ENCODE data around the gene ZBTB20.

GRCh38 chr3:114519415-114519814 is 627.7 kb downstream of the ZBTB20 start:
- TF ChIP-seq CTCF (IDR thresholded peaks at IDR 0.05; ENCODE audit: poor library complexity, severe bottlenecking) (peak; percentile 57), POLR2AphosphoS5 (IDR thresholded peaks at IDR 0.05) (peak; percentile 19), TAF1 (IDR thresholded peaks at IDR 0.05; ENCODE audit: low read depth) (no peak), REST (IDR thresholded peaks at IDR 0.05; ENCODE audit: borderline replicate concordance) (peak; percentile 35), EZH2 (IDR thresholded peaks at IDR 0.05; ENCODE audit: borderline replicate concordance, insufficient read depth, low read length, poor library complexity, severe bottlenecking) (no peak), EP300 (conservative IDR thresholded peaks at IDR 0.05; ENCODE audit: poor library complexity, severe bottlenecking) (peak; percentile 90), RAD21 (conservative IDR thresholded peaks at IDR 0.05) (peak; percentile 64)

Data from neural cell (in vitro differentiated cells).